K562 (cell line): ENCODE measurements around the gene TUBB1. TPM values are rescaled to one million over a fixed set of nuclear protein-coding genes. Genes with fewer than 3 reads are reported as not detected.

ENCODE experiments used
- ATAC-seq: fragments of 200-7000 bp; cut with Tn5 transposase; 3 replicates; pipeline ENCODE4 v1.9.1; 2020; ENCODE audit warnings: moderate library complexity
- BruUV-seq: library from RNA; stranded (reverse); fragments of 400-500 nt; replicated peaks from 2 replicates; lab custom pipeline; 2021; lab: Mats Ljungman, UMichigan
- CTCF ChIA-PET: fragments of 300-600 bp; formaldehyde crosslinking; extraction: SDS; loops from one replicate; lab custom pipeline; 2021; ENCODE audit warnings: low intra/inter-chr PET ratio; lab: Yijun Ruan, JAX
- POLR2A ChIA-PET: fragments of 300-600, 350-650 bp; sonication (Branson Sonifier 250); formaldehyde crosslinking; extraction: SDS; loops from one replicate; lab custom pipeline; 2021; ENCODE audit warnings: antibody characterized with exemption, inconsistent platforms; lab: Yijun Ruan, JAX
- DNase-seq, 4 experiments: peaks; one replicate each; pipeline versions ENCODE4 v3.0.0 to v3.0.0-alpha.2; 2011 to 2018; ENCODE audit warnings: low spot score in 3 of 4, mixed read lengths in 3 of 4; ENCODE audit errors: extremely low read depth in 1 of 4
- FAIRE-seq: peaks from 2 replicates; lab custom pipeline; 2011; peaks lifted over from hg19 to GRCh38; lab: Jason Lieb, UNC
- H2AFZ ChIP-seq: 2 replicates; pipeline ENCODE4 v1.6.0; 2011; ENCODE audit warnings: low read depth, low read length, control low read depth, inconsistent platforms
- H3K27ac ChIP-seq: fragments of 200-600 bp; 3 replicates; pipeline ENCODE4 v1.8.0; 2011; ENCODE audit warnings: low read depth, mild to moderate bottlenecking, control low read depth, inconsistent platforms, low read length, moderate library complexity, mixed read lengths; ENCODE audit errors: extremely low read depth
- H3K27me3 ChIP-seq, 2 experiments: fragments of 300-600 bp in 1 of 2; 2 replicates in 1 of 2; 3 replicates in 1 of 2; pipeline versions ENCODE4 v1.6.0 to v1.8.0; 2011; ENCODE audit warnings: inconsistent platforms in 2 of 2, low read length in 2 of 2, mild to moderate bottlenecking in 1 of 2, mixed read lengths in 1 of 2, moderate library complexity in 1 of 2; ENCODE audit not compliant: control insufficient read depth in 2 of 2, insufficient read depth in 2 of 2
- H3K36me3 ChIP-seq: fragments of 300-600 bp; 3 replicates; pipeline ENCODE4 v1.8.0; 2011; ENCODE audit warnings: mild to moderate bottlenecking, low read length, inconsistent platforms; ENCODE audit not compliant: control insufficient read depth, insufficient read depth
- H3K4me1 ChIP-seq, 2 experiments: fragments of 200-600 bp in 1 of 2; replicated peaks in 1 of 2; 2 replicates in 1 of 2; 3 replicates in 1 of 2; pipeline versions ENCODE4 v1.5.1 to v1.8.0; 2011; ENCODE audit warnings: inconsistent platforms in 2 of 2, low read length in 2 of 2, mild to moderate bottlenecking in 1 of 2, mixed read lengths in 1 of 2, moderate library complexity in 1 of 2; ENCODE audit not compliant: control insufficient read depth in 2 of 2, insufficient read depth in 2 of 2
- H3K4me2 ChIP-seq: 2 replicates; pipeline ENCODE4 v1.6.1; 2011; ENCODE audit warnings: low read length, control low read depth, inconsistent platforms, mixed read lengths; ENCODE audit not compliant: insufficient read depth
- H3K4me3 ChIP-seq: fragments of 200-600 bp; sonication (generic), shearing (Covaris generic); 2 replicates; pipeline ENCODE4 v1.5.1; 2016; ENCODE audit warnings: control low read depth, inconsistent platforms
- H3K79me2 ChIP-seq: fragments of 200-600 bp; 3 replicates; pipeline ENCODE4 v1.8.0; 2011; ENCODE audit warnings: low read length, inconsistent platforms; ENCODE audit not compliant: control insufficient read depth, insufficient read depth
- H3K9ac ChIP-seq, 2 experiments: 2 replicates each; pipeline versions ENCODE4 v1.6.0 to v1.6.1; 2011; ENCODE audit warnings: low read depth in 2 of 2, low read length in 2 of 2, control low read depth in 1 of 2, inconsistent platforms in 1 of 2, mild to moderate bottlenecking in 1 of 2, mixed read lengths in 1 of 2; ENCODE audit not compliant: insufficient read depth in 1 of 2
- H3K9me1 ChIP-seq: one replicate; pipeline ENCODE4 v1.6.0; 2011; ENCODE audit warnings: inconsistent platforms, mild to moderate bottlenecking, low read length, moderate library complexity; ENCODE audit not compliant: control insufficient read depth, insufficient read depth
- H3K9me3 ChIP-seq: replicated peaks from 2 replicates; pipeline ENCODE4 v1.5.1; 2011; ENCODE audit warnings: low read depth, low read length, inconsistent platforms; ENCODE audit not compliant: control insufficient read depth, insufficient read depth
- H4K20me1 ChIP-seq: replicated peaks from 2 replicates; pipeline ENCODE4 v1.6.1; 2011; ENCODE audit warnings: low read length, inconsistent platforms, mixed read lengths; ENCODE audit not compliant: control insufficient read depth, insufficient read depth
- ETV1 ChIP-seq: fragments of 450-650 bp; conservative IDR thresholded peaks from 2 replicates; pipeline ENCODE4 v1.6.1; 2016; ENCODE audit warnings: missing genetic modification characterization, control low read depth, low read depth, missing compliant biosample characterization
- FOXJ2 ChIP-seq: fragments of 200-800 bp; sonication (Bioruptor generic); IDR thresholded peaks from 2 replicates; pipeline ENCODE4 v1.6.1; 2016; ENCODE audit warnings: missing genetic modification characterization, missing compliant biosample characterization
- GTF2B ChIP-seq: IDR thresholded peaks from 2 replicates; pipeline ENCODE4 v1.6.1; 2011; ENCODE audit not compliant: insufficient read length; ENCODE audit errors: extremely low read depth
- HLTF ChIP-seq: fragments of 450-650 bp; IDR thresholded peaks from 2 replicates; pipeline ENCODE4 v1.6.1; 2016
- KDM1A ChIP-seq, 2 experiments: fragments of 450-650 bp; IDR thresholded peaks; 2 replicates each; pipeline ENCODE4 v1.6.1; 2016; ENCODE audit warnings: mild to moderate bottlenecking in 2 of 2
- KDM5B ChIP-seq: fragments of 200-600 bp; sonication (generic); IDR thresholded peaks from 2 replicates; pipeline ENCODE4 v1.6.1; 2012; ENCODE audit warnings: low read depth, mild to moderate bottlenecking, moderate library complexity, low read length, control low read depth, inconsistent platforms; ENCODE audit not compliant: insufficient replicate concordance
- RAD51 ChIP-seq: fragments of 450-650 bp; IDR thresholded peaks from 2 replicates; pipeline ENCODE4 v1.7.1; 2016; ENCODE audit warnings: low read depth, mild to moderate bottlenecking, borderline replicate concordance
- SIN3A ChIP-seq, 2 experiments: fragments of 150-350 bp in 1 of 2; IDR thresholded peaks; 2 replicates each; pipeline ENCODE4 v1.6.1; 2011 to 2016; ENCODE audit warnings: borderline replicate concordance in 2 of 2, low read depth in 2 of 2, low read length in 2 of 2, mild to moderate bottlenecking in 2 of 2, moderate library complexity in 2 of 2; ENCODE audit not compliant: control insufficient read depth in 1 of 2
- SPI1 ChIP-seq: IDR thresholded peaks from 2 replicates; pipeline ENCODE4 v1.6.1; 2011; ENCODE audit warnings: low read depth, low read length, control low read depth, borderline replicate concordance
- WHSC1 ChIP-seq: IDR thresholded peaks from one replicate; pipeline ENCODE4 v1.6.1; 2012; ENCODE audit warnings: low read length, control low read depth, inconsistent platforms
- ZSCAN29 ChIP-seq: fragments of 450-650 bp; IDR thresholded peaks from 2 replicates; pipeline ENCODE4 v1.6.1; 2017
- WGBS: fragments of 100-300 bp; shearing (Covaris generic); methylation state at CpG from one replicate; pipeline ENCODE4 v1.1.6; 2016; ENCODE audit warnings: low coverage, mixed read lengths; ENCODE audit not compliant: insufficient coverage; ENCODE audit errors: missing lambda C conversion rate; 5-methylcytosine and 5-hydroxymethylcytosine counted together
- in situ Hi-C: fragments of 300-500 bp; cut with MboI; formaldehyde crosslinking; loops from 4 replicates; pipeline ENCODE4 v1.15.0; 2018; ENCODE audit warnings: inconsistent platforms, mixed read lengths
- intact Hi-C: fragments of 100-400 bp; cut with micrococcal nuclease; formaldehyde crosslinking; loops from 2 replicates; pipeline ENCODE4 v1.14.2; 2022
- polyA plus RNA-seq, 8 experiments: library from polyadenylated mRNA; depleted of rRNA in 4 of 8; stranded (reverse) in 5 of 8; unstranded in 3 of 8; fragments of >200 nt; fragmentation: Nextera tagmentation in 2 of 8; fragmentation: Illumina TruSeq in 1 of 8; extraction: Ambion mirVana in 2 of 8; extraction: Trizol in 1 of 8; gene quantifications; 2 replicates each; pipeline versions ENCODE4 v1.2.1 to v1.2.3, GENCODE V29; 2011 to 2014; ENCODE audit warnings: inconsistent platforms in 1 of 8, missing spikeins in 1 of 8
- total RNA-seq, 7 experiments: library from RNA; depleted of rRNA in 6 of 7; stranded (reverse); fragments of >200 nt in 6 of 7; fragmentation: Illumina TruSeq in 2 of 7; extraction: Trizol in 2 of 7; gene quantifications; 2 replicates each; pipeline versions ENCODE4 v1.2.1 to v1.2.3, GENCODE V29; 2011 to 2021; ENCODE audit warnings: low replicate concordance in 1 of 7

The TUBB1 gene
- total and polyA plus RNA-seq, 9 of the 15 experiments (the other 6 are each of a cell fraction or from before 2014, with no cell fraction given) = 1.5 to 3.9 (median 2.4) TPM

GRCh38 chr20:59030911-59031563 is 11.8 kb downstream of the TUBB1 start:
- BruUV-seq = TSS peak; percentile 34
- H3K9me3 ChIP-seq = no peaks in the 10 kb centered on the region
- H3K4me1 ChIP-seq = peaks cover 13 to 18% of the 10 kb centered on the region in 2 experiments; a peak in 4 of 5 replicates
- 2% methylated on average over 7 of the region's 7 CpGs for WGBS
- H3K27me3 ChIP-seq = no peaks in the 10 kb centered on the region
- no peaks in the 10 kb centered on the region for H3K9me1 ChIP-seq
- H2AFZ ChIP-seq = no peak overlapping the region
- ChIA-PET CTCF (no interaction called here), POLR2A (interaction anchor here (0.6 to 4.5 kb wide), 15 partner anchors 7 to 152 kb away, joined by 3 to 31 read pairs (median 3); partner anchors contain the start of genes PRELID3B and TUBB1)
- intact Hi-C loops = loop anchor here (5.0 kb wide), 2 partner anchors 49 to 139 kb away; partner anchors contain the start of gene NELFCD
- H3K4me2 ChIP-seq = peak overlapping the region; percentile 94
- H3K36me3 ChIP-seq = peaks cover 88% of the 10 kb centered on the region
- TF ChIP-seq GTF2B (no peak), ZSCAN29 (no peak), KDM1A (IDR thresholded peaks at IDR 0.05) (no peak), SIN3A (IDR thresholded peaks at IDR 0.05; ENCODE audit: borderline replicate concordance in 2 of 2, control insufficient read depth in 1 of 2, low read depth in 2 of 2, low read length in 2 of 2) (peak; percentile 6 to 52; a peak in 1 of 4 replicates), FOXJ2 (tag) (0 out of 2 replicates have a peak, but pooled peaks have one; percentile 8), WHSC1 (no peak), HLTF (no peak), SPI1 (peak; percentile 87), RAD51 (no peak), ETV1 (0 out of 2 replicates have a peak, but pooled peaks have one; percentile 24), KDM5B (peak; percentile 25)
- H3K9ac ChIP-seq = peak overlapping the region; percentile 93 to 97; a peak in 3 of 4 replicates
- H3K4me3 ChIP-seq = peak overlapping the region; percentile 84
- ATAC-seq = peak; percentile 2; the same call in 2 of the 3 replicates
- peak overlapping the region; percentile 96 for H3K27ac ChIP-seq
- H4K20me1 ChIP-seq = no peaks in the 10 kb centered on the region
- no peak for FAIRE-seq
- peaks cover 73% of the 10 kb centered on the region for H3K79me2 ChIP-seq
- no peak for DNase-seq
- in situ Hi-C loops = no loop called here
